ENCODE measurements around the gene CHD5.

The CHD5 gene

DNA sequence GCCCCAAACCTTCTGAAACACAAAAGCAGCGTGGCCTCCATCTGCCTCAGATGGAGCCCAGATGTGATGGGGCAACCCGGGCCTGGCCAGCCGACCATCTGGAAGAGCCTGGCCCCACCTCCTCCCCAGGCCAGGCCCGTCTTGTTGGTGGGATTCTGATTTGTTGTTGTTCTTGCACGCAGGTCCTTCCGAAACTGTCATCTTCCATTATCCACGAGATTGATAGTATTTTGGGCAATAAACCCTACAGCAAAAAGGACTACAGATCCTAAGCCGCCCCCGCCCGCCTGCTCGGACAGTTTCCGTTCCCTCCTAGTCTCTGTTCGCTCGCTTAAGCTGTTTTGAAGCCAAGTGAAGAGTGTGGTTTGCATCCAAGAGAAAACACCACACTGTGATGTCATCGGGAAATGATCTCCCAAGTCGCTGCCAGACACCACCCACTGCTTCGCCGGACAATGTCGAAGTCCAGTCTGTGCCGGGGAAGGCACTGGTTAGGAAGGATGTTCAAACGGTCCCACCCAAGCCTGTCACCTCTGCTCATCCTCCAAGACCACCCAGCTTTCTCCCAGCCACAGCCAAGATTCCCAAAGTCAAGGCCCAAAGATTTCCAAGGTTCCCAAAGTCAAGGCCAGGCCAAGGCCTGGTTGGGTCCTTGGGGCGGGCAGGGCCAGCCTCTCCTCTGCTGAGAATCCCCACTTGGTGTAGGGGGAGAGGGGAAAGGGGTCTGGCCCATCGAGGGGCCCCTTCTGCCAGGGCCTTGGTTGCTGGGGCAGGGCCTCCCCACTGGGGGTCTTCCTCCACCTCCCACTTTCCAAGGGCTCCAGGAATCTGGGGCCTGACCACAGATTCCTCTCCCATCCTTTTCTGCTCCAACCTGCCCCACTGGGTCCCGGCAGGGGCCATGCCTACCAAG lies 81.6 kb downstream of the CHD5 start:
- DNase-seq (ENCODE audit: low spot score): peak; percentile 96

DNA sequence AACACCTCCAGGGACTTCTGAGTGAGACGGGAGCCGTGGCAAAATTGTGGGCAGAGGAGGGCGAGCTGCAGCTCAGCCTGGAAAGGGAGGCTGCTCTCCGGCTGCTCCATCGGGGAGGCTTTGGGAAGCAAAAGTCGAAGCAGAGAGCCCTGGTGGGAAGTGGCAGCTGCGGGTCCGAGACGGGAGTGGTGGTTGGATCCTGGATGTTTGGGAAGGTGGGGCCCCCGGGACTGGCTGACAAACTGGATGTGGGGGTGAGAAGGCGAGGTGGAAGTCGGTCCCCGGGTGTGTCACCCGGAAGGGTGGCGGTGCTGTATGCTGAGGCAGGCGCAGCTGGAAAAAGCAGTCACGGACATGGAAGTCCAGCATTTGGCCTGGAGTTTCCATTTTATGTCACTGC lies 82.3 kb downstream of the CHD5 start:
- no peak for DNase-seq (ENCODE audit: low spot score)

DNA sequence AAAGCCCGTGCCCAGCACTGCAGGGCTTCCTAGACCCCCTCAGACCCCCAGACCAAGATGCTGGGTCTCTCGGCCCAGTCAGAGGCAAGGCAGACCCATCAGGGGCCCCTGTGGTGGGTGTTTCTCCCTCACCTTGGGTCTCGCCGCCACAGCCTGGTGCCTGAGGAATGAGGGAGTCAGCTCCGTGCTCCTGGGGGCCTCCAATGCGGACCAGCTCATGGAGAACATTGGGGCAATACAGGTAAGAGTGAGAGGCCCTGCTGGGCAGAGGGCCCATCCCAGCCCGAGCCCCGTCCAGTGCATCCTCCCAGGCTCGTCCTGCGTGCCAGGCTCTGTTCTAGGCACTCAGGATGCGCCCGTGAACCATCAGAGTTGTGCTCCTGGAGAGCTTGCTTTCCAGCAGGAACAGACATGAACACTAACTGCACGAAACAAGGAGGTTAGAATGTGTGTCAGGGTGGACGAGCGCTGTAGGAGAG lies 83.0 kb downstream of the CHD5 start:
- DNase-seq (ENCODE audit: low spot score): no peak

DNA sequence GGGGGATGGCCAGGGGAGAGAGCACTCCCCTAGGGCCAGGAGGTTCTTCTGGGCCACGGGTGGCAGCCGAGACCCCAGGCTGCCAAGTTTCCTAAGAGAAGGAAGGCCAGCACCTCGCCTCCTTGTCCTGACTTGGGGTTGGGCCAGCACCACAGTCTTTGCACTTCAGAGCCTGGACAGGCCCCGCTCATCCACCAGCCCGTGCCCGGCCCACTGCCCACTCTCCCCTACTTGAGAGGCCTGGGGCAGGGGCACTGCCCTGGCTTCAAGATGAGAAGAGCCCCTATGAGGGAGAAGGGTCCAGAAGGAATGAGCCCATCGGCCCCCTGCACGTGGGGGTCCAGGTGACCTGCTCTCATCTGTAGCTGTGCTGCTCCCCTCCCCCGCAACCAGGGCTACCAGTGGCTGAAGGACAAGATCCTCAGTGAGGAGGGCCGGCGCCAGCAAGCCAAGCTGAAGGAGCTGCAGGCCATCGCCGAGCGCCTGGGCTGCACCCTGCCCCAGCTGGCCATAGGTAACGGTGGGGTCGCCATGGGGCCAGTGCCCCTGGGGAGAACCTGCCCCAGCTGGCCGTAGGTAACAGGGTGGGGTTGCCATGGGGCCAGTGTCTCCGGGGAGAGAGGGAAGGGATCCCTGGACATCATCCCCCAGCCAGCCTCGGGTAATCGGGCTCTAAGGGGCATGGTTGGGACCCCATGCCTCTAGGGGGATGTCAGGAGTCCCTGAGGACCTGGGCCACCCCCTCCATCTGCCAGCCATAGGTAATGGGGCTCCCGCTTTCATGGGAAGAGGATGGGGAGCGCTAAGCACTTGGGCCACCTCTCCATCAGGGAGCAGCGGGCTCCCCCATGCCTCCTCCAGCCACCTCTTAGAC lies 83.6 kb downstream of the CHD5 start:
- DNase-seq (ENCODE audit: low spot score): no peak

DNA sequence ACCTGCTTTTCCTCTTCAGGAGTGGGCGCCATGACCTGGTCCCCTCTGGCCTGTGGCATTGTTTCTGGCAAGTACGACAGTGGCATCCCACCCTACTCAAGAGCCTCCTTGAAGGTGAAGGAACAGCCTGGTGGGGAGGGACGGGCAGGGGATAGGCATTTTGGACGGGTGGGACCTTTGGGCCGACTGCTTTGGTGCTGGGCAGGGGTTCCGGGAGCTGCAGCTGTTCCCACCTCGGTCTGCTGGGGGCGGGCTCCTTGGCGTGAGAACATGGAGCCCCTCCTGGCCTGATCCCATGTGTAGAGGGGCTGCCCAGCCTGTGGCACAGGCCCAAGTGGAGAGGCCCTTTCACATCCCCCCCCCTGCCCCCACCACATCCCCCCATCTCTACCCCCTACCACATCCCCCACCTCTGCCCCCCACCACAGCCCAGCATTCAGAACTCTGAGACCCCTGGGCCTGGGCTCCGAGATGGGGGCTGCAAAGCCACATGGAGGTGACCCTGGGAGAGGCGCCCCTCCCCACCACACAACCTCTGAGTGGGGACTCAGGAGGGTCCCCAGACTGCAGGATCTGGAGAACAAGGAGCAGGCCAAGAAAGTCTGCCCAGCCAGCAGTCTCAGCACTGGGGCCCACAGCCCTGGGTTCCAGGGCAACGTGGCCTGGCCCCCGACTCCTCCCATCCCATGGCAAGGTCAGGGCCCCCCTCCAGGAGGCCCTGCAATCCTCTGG lies 84.4 kb downstream of the CHD5 start:
- DNase-seq (ENCODE audit: low spot score): no peak

DNA sequence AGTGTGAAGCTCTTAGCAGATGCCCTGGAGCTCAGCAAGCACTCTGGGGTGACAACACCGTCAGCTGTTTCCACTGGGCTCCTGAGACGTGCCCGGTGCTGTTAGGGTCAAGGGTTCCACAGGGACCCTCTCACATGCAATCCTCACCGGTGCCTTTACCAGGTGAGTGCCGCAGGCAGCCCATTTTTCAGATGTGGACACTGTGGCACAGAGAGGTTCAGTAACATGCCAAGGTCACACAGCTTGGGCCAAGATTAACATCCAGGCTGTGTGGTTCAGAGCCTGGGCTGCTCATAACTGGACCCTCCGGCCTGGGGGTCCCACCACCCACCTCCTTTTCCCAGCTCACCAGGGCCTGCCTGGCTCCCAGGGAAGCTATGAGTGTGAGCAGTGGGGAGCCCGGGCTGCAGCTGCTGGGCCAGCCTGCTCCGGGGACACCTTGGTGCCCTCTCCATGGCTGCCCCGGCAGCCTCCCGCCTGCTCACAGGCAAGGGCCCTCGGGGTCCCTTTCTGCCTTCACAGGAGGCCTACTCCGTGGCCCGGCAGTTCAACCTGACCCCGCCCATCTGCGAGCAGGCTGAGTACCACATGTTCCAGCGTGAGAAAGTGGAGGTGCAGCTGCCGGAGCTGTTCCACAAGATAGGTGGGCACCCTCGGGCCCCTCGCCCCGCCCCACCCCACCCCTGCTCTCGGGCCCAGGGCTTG lies 85.2 kb downstream of the CHD5 start:
- DNase-seq (ENCODE audit: low spot score): no peak

DNA sequence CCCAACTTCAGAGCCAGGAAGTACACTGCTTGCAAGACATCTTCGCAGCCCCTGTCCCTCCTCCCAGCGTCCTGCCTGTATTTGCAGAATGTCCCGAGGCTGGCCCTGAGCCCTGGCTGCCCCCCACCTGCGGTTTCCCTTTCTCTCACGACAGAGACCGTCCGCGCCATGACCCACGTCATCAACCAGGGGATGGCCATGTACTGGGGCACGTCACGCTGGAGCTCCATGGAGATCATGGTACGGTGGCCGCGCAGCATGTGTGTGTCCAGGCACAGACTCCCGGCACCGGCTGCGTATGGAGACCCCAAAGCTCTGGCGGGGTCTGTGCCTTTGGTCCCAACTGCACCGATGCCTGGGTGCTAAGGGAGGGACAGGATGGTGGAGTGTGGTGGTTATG lies 85.9 kb downstream of the CHD5 start:
- DNase-seq (ENCODE audit: low spot score): no peak

DNA sequence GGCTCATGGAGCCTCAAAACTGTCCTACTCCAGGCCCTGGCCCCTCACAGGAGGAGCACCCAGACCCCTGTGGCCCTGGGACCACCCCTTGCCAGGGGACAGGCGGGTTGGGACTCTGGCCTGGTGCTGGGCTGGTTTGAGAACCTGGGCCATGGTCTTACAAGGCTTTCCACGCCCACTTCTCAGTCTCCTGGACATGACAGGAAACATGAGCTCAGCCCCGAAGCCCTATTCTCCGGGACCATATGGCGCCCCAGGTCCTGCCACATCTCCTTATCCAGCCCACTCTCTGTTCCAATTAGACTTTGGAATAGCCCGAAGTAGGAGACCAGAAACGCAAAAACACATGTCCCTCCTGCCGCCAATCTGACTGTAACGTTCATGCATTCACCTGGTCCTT lies 86.5 kb downstream of the CHD5 start:
- no peak for DNase-seq (ENCODE audit: low spot score)

DNA sequence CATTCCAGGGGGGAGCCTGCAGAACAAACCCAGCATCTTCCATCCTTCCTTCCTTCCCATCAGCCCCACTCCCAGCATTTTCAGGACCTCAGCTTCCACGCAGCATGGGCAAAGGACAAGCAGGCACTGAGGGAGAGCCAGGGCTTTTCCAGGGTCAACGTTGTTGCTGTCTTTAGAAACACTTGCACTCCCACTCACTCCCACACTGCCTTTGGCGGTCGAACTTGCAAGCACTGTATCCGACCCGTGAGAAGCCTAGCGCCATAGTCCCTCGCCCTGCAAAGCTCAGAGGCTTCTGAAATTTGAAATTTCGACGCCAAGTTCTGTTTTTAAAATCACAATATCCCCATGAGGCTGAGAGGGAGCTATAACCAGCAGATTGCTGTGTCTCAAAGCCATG lies 87.0 kb downstream of the CHD5 start:
- DNase-seq (ENCODE audit: low spot score): no peak

DNA sequence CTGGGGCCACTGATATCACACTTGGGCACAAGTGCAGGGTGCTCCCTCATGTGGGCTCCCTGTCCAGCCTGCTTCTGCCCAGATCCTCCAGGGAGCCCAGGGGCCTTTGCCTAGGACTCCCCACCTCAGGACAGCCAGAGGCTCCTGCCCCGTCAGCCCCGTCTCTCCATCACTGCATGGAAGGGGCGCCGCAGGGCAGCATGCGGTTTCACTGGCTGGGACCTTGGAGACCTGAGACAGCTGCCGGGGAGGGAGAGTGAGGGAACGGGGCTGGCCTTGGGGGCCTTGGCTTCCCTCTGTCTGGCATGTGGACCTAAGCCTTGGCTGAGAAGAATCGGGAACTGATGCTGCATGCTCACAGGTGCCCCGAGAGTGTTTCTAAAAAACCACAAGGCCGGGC lies 87.9 kb downstream of the CHD5 start:
- DNase-seq (ENCODE audit: low spot score): no peak

DNA sequence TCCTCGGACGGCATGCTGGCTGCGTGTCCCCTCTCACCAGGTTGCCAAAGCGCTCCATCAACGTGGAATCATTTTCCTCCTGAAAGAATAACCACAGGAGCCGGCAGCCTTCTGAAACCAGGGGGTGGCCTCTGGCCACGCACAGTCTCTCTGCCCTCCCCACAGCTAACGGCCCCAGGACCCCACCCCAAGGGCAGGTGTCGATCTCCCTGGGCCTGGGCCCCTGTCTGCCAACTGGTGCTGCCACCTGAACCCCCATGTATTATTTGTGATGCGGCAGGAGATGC lies 88.4 kb downstream of the CHD5 start:
- no peak for DNase-seq (ENCODE audit: low spot score)

DNA sequence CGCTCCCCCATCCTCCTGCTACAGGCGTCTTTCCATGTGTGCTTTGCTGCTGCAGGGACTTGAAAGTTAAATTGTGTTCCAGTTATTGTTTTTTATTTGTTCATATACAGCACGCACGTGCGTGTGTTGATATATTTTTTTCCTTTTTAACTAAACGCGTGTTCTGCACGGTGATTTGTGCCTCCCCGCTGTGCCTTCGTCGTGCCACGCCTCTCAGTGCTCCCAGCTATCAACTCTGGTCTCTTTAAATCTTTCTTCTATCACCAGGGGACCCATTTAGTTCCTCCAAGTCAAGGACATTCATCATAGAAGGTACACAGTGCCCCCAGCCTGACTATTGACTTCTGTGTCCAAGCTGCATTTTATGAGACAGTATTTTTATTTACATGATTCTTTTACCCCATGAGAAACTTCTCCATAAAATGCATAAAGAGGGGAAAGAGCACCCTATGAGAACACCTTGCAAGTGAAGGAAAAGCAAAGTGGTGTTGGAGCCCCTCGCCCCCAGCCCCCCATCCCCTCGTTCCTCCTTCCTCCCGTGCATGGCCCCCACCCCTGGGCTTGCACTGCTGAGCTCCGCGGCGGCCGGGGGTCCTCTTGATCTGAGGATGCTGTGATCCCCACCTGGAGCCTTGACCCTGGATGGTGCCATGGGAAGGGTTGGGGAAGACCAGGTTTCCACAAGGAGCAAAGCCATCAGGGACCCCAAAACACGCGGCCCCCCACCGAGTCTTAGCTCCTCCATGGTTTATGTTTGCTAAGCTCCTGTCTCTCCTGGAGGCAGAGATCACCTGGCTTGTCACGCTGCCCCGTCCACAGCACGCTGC lies 88.9 kb downstream of the CHD5 start:
- DNase-seq (ENCODE audit: low spot score): no peak

DNA sequence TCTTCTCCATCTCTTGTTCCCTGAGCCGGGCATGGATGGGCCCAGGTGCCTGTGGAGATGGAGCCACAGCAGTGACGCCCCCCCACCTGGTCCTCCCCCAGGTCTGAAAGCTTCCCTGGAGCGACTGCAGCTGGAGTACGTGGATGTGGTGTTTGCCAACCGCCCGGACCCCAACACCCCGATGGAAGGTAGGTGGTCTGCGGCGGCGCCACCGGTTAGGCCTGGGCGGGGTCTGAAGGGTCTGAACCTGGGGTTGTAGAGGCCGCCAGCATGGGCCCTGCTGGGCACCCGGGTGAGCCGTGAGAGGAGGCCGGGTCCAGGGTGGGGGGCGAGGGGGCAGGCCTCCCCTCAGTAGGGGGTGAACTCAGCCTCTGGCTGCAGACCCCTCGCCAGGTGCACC lies 89.8 kb downstream of the CHD5 start:
- DNase-seq (ENCODE audit: low spot score): no peak

DNA sequence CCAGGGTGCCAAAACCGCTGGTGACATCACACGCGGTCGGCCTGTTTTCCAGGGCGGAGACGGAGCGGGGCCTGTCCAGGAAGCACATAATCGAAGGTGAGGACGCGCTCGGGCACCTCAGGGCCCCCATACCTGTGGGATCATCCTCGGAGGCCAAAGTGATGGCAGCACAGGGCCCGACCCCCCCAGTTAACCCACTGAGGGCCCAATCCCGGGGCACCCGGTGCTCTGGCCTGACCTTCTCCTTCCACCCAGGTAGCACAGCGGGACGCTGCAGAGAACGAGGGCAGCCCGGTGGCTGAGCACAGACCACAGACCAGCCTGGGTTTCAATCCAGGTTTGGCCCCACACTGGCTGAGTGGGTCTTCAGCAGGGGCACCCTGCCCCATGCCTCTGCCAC lies 91.2 kb downstream of the CHD5 start:
- no peak for DNase-seq (ENCODE audit: low spot score)

DNA sequence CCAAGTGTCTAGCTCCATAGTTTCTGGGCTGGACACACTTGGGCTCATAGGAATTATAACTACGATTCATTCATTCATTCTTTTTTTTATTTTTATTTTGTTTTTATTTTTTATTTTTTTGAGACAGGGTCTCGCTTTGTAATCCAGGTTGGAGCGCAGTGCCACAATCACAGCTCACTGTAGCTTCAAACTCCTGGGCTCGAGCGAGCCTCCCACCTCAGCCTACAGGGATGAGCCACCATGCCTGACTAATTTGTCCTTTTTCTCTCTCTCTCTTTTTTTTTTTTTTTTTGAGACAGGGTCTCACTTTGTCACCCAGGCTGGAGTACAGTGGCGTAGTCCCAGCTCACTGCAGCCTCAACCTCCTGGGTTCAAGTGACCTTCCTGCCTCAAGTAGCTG lies 92.2 kb downstream of the CHD5 start:
- no peak for DNase-seq (ENCODE audit: low spot score)

DNA sequence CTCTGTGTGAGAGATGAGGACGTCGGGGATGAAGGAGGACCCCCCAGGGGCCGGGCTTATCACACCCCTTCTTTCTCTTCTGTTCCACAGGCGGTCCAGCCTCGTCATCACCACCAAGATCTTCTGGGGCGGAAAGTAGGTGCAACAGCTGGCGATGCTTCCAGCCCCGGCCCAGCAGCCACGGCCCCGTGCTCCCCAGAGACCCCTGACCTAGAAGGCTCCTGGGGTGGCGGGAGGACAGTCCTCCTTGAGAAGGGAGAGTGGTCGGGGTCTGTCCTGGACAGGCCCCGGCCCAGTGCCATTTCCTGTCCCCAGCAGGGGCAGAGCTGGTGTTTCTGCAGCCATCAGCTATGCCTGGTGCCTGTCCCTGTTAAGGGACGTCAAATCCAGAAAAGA lies 92.7 kb downstream of the CHD5 start:
- no peak for DNase-seq (ENCODE audit: low spot score)

DNA sequence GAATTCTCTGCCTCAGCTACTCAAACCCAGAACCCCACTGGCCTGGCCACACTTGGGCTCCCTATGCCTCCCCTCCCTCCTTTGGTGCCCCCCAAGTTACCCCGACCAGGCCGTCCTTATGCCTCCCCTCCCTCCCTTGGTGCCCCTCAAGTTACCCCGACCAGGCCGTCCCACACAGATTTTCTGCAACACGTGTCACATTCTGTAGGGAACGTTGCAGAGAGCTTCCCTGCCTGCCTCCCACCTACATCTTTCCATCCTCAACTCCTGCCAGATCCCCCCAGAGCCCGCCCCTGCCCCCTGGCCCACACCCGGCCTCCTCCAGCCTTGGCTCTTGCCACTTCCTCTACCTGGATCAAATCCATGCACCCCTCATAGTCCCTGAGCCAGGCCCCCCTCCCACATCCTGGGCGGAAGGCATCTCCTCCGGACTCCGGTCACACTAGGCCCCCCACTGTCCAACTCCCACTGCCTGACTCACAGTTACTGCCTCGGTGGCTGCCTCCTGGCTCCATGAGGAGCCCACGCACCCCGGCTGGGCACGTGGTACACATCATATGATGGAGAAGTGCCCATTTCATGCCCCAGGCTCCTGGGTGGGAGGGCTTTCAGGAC lies 93.3 kb downstream of the CHD5 start:
- no peak for DNase-seq (ENCODE audit: low spot score)

DNA sequence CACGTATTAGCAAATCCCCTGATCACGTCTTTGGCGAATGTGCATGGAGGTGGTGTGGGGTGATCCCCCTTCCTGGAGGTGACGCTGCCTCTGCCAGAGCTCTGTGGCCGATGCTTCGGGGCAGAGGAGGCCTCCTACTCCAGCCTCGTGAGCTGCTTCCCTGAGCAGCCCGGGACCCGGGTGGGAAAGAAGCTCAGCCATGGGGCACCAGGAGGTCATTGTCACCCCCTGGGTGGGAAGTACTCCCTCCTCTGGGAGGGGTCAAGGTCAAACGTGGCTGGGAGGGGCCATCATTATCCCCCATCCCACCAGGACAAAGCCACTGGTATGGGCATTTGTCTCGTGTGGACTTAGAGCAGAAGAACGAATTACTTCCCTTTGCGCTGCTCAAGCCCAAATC lies 93.8 kb downstream of the CHD5 start:
- no peak for DNase-seq (ENCODE audit: low spot score)

DNA sequence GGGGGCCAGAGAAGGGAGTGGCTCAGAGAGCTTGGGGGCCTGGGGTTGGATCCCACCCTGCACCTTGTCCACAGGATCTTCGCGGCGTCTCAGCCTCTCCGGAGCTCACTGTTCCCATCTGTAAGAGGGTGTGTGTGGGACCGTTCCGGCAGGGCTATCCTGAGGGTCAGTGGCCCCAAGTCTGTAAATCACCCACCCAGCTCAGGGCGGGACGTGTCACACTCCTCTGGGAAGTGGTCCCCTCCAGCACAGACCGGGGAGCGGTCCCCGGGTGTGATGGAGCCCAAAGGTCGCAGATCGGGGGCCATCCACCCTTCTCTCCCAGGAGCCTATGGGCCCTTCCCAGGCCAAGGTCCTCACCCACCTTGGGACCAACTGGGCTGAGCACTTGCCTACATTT lies 94.5 kb downstream of the CHD5 start:
- DNase-seq (ENCODE audit: low spot score): no peak

DNA sequence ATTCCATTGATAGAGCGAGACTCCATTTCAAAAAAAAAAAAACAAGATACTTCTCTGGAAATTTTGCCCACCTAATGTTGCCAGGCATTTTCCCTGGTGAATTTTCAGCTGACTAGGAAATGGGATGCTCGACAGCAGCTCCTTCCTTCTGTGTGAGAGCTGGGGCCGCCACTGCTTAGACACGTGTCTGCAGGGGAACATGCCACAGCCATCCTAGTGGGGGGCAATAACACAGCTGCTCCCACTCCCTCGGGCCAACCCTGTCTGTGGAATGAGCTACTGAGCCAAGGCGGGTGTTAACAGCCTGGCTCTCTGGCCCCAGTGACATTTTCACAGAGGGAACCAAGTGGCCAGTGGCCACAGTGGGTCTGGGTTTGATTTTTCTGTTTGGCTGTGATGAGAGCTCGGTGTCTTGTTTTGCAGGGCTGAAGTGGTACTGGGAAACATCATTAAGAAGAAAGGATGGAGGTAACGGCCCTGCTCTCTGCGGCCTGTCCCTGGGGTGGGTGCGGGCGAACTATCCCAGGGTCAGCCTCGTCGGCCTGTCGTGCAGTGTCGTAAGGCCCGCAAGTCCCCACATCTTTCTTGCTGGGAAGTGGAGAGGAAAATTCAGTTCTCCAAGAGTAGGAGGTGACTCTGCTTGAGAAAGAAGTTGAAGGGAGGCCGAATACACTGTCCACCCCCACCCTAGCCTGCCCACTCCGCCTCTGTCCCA lies 95.2 kb downstream of the CHD5 start:
- DNase-seq (ENCODE audit: low spot score): no peak
